Upper lobe of left lung (tissue), 4 donors: ENCODE results near the gene DFFB.

Experiments
- POLR2A ChIP-seq, 4 donors: fragments of 450-650 bp; IDR thresholded peaks; one replicate each; pipeline ENCODE4 v1.5.1; 2016 to 2017; ENCODE audit warnings: antibody characterized with exemption in 4 of 4, mild to moderate bottlenecking in 2 of 4
- TF ChIP-seq, protein P1 (sequence below), 6 experiments: fragments of 450-650 bp in 4 of 6; fragments of 200-600 bp in 2 of 6; sonication (generic) in 2 of 6; IDR thresholded peaks; one replicate each; pipeline ENCODE4 v1.5.1; 2016 to 2019; ENCODE audit warnings: antibody characterized with exemption in 6 of 6

GRCh38 chr1:3922201-3922725 is 65.0 kb downstream of the DFFB start:
- TF ChIP-seq, protein P1, sequence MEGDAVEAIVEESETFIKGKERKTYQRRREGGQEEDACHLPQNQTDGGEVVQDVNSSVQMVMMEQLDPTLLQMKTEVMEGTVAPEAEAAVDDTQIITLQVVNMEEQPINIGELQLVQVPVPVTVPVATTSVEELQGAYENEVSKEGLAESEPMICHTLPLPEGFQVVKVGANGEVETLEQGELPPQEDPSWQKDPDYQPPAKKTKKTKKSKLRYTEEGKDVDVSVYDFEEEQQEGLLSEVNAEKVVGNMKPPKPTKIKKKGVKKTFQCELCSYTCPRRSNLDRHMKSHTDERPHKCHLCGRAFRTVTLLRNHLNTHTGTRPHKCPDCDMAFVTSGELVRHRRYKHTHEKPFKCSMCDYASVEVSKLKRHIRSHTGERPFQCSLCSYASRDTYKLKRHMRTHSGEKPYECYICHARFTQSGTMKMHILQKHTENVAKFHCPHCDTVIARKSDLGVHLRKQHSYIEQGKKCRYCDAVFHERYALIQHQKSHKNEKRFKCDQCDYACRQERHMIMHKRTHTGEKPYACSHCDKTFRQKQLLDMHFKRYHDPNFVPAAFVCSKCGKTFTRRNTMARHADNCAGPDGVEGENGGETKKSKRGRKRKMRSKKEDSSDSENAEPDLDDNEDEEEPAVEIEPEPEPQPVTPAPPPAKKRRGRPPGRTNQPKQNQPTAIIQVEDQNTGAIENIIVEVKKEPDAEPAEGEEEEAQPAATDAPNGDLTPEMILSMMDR (IDR thresholded peaks at IDR 0.05) = no peak
- TF ChIP-seq POLR2A (IDR thresholded peaks at IDR 0.05) = peak in 1 of 4 donors; percentile 41
